Fibroblast of pulmonary artery (primary cell): ENCODE results near the gene TNS1.

ENCODE experiments used
- DNase-seq: peaks from one replicate; pipeline ENCODE4 v3.0.0-alpha.2; 2010; ENCODE audit warnings: low read depth
- H3K4me3 ChIP-seq: replicated peaks from 2 replicates; pipeline ENCODE4 v1.5.1; 2011; ENCODE audit warnings: low read depth, mild to moderate bottlenecking, control low read depth, low read length, moderate library complexity
- TF ChIP-seq, protein P1 (sequence below): IDR thresholded peaks from 2 replicates; pipeline ENCODE4 v1.5.1; 2011; ENCODE audit warnings: mild to moderate bottlenecking, control low read depth, low read length, inconsistent platforms; ENCODE audit errors: missing control alignments

TNS1 gene

GRCh38 chr2:217949447-217949846 lies 53.3 kb downstream of the TNS1 start:
- no peak overlapping the region for H3K4me3 ChIP-seq
- TF ChIP-seq, protein P1, sequence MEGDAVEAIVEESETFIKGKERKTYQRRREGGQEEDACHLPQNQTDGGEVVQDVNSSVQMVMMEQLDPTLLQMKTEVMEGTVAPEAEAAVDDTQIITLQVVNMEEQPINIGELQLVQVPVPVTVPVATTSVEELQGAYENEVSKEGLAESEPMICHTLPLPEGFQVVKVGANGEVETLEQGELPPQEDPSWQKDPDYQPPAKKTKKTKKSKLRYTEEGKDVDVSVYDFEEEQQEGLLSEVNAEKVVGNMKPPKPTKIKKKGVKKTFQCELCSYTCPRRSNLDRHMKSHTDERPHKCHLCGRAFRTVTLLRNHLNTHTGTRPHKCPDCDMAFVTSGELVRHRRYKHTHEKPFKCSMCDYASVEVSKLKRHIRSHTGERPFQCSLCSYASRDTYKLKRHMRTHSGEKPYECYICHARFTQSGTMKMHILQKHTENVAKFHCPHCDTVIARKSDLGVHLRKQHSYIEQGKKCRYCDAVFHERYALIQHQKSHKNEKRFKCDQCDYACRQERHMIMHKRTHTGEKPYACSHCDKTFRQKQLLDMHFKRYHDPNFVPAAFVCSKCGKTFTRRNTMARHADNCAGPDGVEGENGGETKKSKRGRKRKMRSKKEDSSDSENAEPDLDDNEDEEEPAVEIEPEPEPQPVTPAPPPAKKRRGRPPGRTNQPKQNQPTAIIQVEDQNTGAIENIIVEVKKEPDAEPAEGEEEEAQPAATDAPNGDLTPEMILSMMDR, result no peak
- no peak for DNase-seq

DNA sequence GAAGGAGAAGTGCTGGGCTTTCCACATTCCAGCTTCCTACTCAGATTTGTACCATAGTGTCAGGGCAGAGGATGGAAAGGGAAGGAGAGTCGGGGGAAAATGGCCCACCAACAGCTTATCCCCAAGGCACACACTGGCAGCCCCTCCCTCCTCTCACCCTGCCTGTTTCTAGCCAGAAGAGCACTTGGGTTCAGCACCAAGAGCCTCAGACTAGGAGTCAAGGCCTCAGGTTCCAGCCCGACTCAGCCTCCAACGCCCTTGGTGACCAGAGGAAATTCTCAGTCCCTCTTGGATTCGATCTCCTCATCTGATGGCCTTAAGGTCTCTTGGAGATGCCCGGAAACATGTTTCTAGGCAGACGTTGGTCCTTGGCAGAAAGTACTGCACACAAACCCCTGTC lies 53.9 kb downstream of the TNS1 start:
- TF ChIP-seq, protein P1, result no peak
- DNase-seq, result no peak
- H3K4me3 ChIP-seq, result no peak overlapping the region

DNA sequence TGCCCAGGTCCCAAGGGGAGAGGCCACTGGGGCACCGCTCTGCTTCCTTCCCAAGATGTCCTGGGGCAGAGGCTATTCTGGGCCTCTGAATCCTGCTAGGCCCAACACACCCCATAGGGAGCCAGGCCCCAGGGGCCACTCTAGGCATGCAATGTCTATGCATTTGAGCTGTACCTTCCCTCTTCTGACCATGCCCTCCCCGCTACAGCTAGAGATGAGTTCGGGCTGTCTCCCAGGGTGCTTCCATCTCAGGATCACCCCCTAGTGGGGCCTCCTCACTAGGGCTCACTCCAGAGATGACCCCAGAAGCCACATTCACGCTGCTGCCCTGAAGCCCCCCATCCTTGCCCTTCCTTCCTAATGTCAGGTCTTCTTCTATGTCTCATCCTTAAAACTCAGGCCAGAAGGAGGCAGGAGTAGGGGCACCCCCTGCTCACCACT lies 54.4 kb downstream of the TNS1 start:
- no peak overlapping the region for H3K4me3 ChIP-seq
- no peak for DNase-seq
- TF ChIP-seq, protein P1, result no peak

GRCh38 chr2:217947383-217948350 lies 55.1 kb downstream of the TNS1 start:
- no peak overlapping the region for H3K4me3 ChIP-seq
- no peak for DNase-seq

DNA sequence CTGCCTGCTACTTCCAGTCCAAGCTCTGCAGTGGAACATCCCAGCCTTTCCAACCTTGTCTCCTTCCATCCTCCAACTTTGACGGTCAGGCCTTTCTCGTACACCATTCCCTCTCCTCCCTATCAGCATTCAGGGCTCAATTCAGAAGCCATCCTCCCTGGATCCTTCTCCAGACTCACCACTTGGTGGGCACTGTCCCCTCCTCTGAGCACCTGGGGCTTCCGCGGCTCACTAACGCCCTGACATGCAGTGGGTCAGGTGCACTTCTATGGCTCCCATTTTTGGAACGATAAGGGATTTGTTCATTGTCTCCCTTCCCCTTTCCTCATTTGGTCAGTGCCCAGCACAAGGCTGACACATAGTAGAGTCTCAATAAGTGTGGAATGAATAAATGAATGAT lies 56.7 kb downstream of the TNS1 start:
- H3K4me3 ChIP-seq, result no peak overlapping the region
- DNase-seq, result no peak
- TF ChIP-seq, protein P1, result no peak

More at GRCh38 chr2:217947383-217948350, 55.1 kb downstream of the TNS1 start:
- TF ChIP-seq, protein P1, result no peak

DNA sequence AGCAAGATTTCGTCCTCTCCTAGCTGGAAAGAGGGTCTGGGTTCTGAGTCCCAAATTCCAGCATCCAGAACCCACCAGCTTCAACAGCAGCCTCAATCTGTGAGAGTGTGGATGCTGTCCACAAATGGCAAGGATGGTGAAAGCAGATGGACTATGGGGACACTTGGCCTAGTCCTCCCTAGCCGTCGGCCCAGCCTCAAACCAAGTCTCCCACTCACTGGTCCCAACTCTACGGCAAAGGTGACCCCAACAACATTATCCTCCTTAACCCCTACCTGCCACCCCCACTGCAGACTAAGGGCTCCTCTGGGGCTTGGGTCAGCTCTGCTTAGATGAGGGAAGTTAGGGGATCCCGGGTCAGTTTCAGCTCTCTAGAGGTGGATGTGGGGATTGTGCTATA lies 57.3 kb downstream of the TNS1 start:
- no peak overlapping the region for H3K4me3 ChIP-seq
- TF ChIP-seq, protein P1, result no peak
- no peak for DNase-seq
